ENCODE data around the gene HORMAD1.

DNA sequence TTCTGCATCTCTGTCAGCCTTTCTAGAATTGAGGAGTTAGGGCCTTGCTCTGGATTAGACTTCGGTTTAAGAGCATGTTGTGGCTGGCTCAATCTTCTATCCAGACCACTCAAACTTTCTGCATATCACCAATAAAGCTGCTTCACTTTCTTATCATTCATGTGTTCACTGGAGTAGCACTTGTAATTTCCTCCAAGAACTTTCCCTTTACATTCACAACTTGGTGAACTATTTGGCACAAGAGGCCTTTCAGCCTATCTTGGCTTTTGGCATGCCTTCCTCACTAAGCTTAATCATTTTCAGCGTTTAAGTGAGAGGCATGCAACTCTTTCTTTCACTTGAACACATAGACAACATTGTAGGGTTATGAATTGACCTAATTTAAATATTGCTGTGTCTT is 3.6 kb upstream of the HORMAD1 start:
- TF ChIP-seq POLR2AphosphoS5 (IDR thresholded peaks at IDR 0.05; ENCODE audit: low read depth, low read length): no peak
- TF ChIP-seq, protein P1, sequence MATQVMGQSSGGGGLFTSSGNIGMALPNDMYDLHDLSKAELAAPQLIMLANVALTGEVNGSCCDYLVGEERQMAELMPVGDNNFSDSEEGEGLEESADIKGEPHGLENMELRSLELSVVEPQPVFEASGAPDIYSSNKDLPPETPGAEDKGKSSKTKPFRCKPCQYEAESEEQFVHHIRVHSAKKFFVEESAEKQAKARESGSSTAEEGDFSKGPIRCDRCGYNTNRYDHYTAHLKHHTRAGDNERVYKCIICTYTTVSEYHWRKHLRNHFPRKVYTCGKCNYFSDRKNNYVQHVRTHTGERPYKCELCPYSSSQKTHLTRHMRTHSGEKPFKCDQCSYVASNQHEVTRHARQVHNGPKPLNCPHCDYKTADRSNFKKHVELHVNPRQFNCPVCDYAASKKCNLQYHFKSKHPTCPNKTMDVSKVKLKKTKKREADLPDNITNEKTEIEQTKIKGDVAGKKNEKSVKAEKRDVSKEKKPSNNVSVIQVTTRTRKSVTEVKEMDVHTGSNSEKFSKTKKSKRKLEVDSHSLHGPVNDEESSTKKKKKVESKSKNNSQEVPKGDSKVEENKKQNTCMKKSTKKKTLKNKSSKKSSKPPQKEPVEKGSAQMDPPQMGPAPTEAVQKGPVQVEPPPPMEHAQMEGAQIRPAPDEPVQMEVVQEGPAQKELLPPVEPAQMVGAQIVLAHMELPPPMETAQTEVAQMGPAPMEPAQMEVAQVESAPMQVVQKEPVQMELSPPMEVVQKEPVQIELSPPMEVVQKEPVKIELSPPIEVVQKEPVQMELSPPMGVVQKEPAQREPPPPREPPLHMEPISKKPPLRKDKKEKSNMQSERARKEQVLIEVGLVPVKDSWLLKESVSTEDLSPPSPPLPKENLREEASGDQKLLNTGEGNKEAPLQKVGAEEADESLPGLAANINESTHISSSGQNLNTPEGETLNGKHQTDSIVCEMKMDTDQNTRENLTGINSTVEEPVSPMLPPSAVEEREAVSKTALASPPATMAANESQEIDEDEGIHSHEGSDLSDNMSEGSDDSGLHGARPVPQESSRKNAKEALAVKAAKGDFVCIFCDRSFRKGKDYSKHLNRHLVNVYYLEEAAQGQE (IDR thresholded peaks at IDR 0.05; ENCODE audit: insufficient read depth in 1 of 2, low read depth in 2 of 2, low read length in 2 of 2): no peak
- no peak for TF ChIP-seq TAF1 (IDR thresholded peaks at IDR 0.05; ENCODE audit: borderline replicate concordance, insufficient read depth, low read length)
